ENCODE data around the gene DROSHA.

GRCh38 chr5:31530541-31531265 is 1.2 kb downstream of the DROSHA start:
- TF ChIP-seq GATA3 (IDR thresholded peaks at IDR 0.05; ENCODE audit: low read depth, low read length) (no peak), GATA2 (IDR thresholded peaks at IDR 0.05; ENCODE audit: low read depth, low read length) (no peak)
